ENCODE measurements around the gene AHRR. TPM values are rescaled to one million over a fixed set of nuclear protein-coding genes. Genes with fewer than 3 reads are reported as not detected.

Gene AHRR
- total and polyA plus RNA-seq, 2 donors (not counting 1 experiment from before 2014, with no cell fraction given), result 11.3 to 26.4 TPM

GRCh38 chr5:399296-400281 is 78.1 kb downstream of the AHRR start:
- H4K20me1 ChIP-seq (ENCODE audit: control insufficient read depth, extremely low read depth, insufficient read depth, low read length), result no peaks in the 10 kb centered on the region
- peaks cover 9% of the 10 kb centered on the region for H3K79me2 ChIP-seq (ENCODE audit: control insufficient read depth, insufficient read depth, low read length)
- no peaks in the 10 kb centered on the region for H3K9me3 ChIP-seq (ENCODE audit: control insufficient read depth, insufficient read depth, low read depth, low read length)
- H3K27me3 ChIP-seq (ENCODE audit: control insufficient read depth, insufficient read depth, low read length), result no peaks in the 10 kb centered on the region
- H3K4me2 ChIP-seq (ENCODE audit: extremely low read depth, insufficient read depth, low read length), result peak overlapping the region; percentile 72
- peak; percentile 92 to 94 for DNase-seq (ENCODE audit: low read depth in 2 of 2)
- peak overlapping the region; percentile 86 for H3K9ac ChIP-seq (ENCODE audit: insufficient read depth, low read length)
- TF ChIP-seq, protein P1, sequence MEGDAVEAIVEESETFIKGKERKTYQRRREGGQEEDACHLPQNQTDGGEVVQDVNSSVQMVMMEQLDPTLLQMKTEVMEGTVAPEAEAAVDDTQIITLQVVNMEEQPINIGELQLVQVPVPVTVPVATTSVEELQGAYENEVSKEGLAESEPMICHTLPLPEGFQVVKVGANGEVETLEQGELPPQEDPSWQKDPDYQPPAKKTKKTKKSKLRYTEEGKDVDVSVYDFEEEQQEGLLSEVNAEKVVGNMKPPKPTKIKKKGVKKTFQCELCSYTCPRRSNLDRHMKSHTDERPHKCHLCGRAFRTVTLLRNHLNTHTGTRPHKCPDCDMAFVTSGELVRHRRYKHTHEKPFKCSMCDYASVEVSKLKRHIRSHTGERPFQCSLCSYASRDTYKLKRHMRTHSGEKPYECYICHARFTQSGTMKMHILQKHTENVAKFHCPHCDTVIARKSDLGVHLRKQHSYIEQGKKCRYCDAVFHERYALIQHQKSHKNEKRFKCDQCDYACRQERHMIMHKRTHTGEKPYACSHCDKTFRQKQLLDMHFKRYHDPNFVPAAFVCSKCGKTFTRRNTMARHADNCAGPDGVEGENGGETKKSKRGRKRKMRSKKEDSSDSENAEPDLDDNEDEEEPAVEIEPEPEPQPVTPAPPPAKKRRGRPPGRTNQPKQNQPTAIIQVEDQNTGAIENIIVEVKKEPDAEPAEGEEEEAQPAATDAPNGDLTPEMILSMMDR (conservative IDR thresholded peaks at IDR 0.05 in 1 of 2, IDR thresholded peaks at IDR 0.05 in 1 of 2; ENCODE audit: low read depth in 1 of 2, low read length in 2 of 2), result no peak
- TF ChIP-seq EZH2 (IDR thresholded peaks at IDR 0.05; ENCODE audit: low read length, missing control alignments), result no peak
- H3K4me1 ChIP-seq (ENCODE audit: control insufficient read depth, extremely low read depth, insufficient read depth, low read length), result peaks cover 41% of the 10 kb centered on the region
- peak overlapping the region; percentile 100 for H3K27ac ChIP-seq (ENCODE audit: insufficient read depth, low read length)
- peaks cover 3% of the 10 kb centered on the region for H3K36me3 ChIP-seq (ENCODE audit: control insufficient read depth, insufficient read depth, low read length)
- H3K4me3 ChIP-seq (replicated peaks in 1 of 4; ENCODE audit: control extremely low read depth in 1 of 4, insufficient read depth in 1 of 4, low read depth in 3 of 4, low read length in 4 of 4), result peak overlapping the region in 3 of 4 experiments; percentile 16 to 48 (median 32)
- no peak overlapping the region for H2AFZ ChIP-seq (ENCODE audit: low read length)

DNA sequence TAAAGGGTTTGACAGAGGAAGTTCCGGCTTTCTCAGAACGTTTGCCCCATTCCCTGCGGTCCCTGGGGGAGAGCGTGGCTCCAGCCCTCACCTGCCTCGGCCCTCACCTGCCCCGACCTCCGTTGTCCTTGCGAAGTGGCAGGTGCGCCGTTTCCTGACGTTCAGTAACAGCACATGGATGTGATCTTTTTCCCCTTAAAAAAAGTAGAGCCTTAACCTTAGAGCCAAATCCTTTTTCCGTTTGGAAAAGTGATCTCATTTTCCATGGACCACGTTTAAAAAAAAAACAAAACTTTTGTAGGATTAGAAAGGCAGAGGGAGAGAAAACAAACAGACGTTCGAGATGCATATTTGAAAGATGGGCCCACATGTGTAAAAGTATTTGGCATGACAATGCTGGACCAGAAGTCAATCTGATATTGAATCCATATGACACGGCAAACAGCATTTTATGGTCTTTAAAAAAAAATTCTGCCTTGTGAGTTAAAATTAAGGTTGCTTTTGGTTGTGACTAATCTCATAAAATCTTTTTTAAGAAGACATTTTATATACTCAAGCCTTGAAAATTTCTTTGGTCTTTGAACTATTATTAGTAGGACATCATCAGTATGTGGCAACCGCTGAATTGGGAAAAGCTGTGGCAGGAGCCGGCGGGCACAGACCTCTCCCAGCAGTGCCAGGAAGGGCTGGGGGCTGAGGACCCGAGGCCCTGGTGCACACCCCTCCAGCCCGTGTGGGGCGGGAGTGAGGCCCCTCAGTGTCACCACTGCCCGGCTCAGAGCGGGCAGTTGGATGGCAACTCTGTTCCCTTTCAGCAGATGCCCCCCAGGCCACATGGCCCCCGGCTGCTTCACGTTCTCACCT is 79.0 kb downstream of the AHRR start:
- Histone ChIP-seq H4K20me1 (ENCODE audit: control insufficient read depth, extremely low read depth, insufficient read depth, low read length) (no peaks in the 10 kb centered on the region), H3K4me3 (replicated peaks in 1 of 4; ENCODE audit: control extremely low read depth in 1 of 4, insufficient read depth in 1 of 4, low read depth in 3 of 4, low read length in 4 of 4) (peak overlapping the region; percentile 16 to 48 (median 32)), H3K27ac (ENCODE audit: insufficient read depth, low read length) (peak overlapping the region; percentile 100), H3K9me3 (ENCODE audit: control insufficient read depth, insufficient read depth, low read depth, low read length) (no peaks in the 10 kb centered on the region), H3K4me1 (ENCODE audit: control insufficient read depth, extremely low read depth, insufficient read depth, low read length) (peaks cover 33% of the 10 kb centered on the region), H2AFZ (ENCODE audit: low read length) (no peak overlapping the region), H3K9ac (ENCODE audit: insufficient read depth, low read length) (peak overlapping the region; percentile 86), H3K27me3 (ENCODE audit: control insufficient read depth, insufficient read depth, low read length) (no peaks in the 10 kb centered on the region), H3K4me2 (ENCODE audit: extremely low read depth, insufficient read depth, low read length) (peak overlapping the region; percentile 69), H3K36me3 (ENCODE audit: control insufficient read depth, insufficient read depth, low read length) (peaks cover 3% of the 10 kb centered on the region), H3K79me2 (ENCODE audit: control insufficient read depth, insufficient read depth, low read length) (peaks cover 9% of the 10 kb centered on the region)
- no peak for TF ChIP-seq EZH2 (IDR thresholded peaks at IDR 0.05; ENCODE audit: low read length, missing control alignments)
- TF ChIP-seq, protein P1 (conservative IDR thresholded peaks at IDR 0.05 in 1 of 2, IDR thresholded peaks at IDR 0.05 in 1 of 2; ENCODE audit: low read depth in 1 of 2, low read length in 2 of 2), result no peak
- peak; percentile 23 to 38 for DNase-seq (ENCODE audit: low read depth in 2 of 2)

Data from fibroblast of lung (primary cell).